Trophoblast cell (in vitro differentiated cells and primary cell): Measurements from ENCODE around the gene FHIT.

ENCODE experiments used
- DNase-seq, 2 donors: peaks; one replicate each; pipeline ENCODE4 v3.0.0-alpha.2; 2016
- H2AFZ ChIP-seq: 2 replicates; pipeline ENCODE4 v1.6.1; 2013; ENCODE audit warnings: low read length, moderate library complexity, mild to moderate bottlenecking; ENCODE audit not compliant: insufficient read depth, poor library complexity
- H2AK5ac ChIP-seq: 2 replicates; pipeline ENCODE4 v1.6.1; 2013; ENCODE audit warnings: mild to moderate bottlenecking, low read length
- H2BK120ac ChIP-seq: 2 replicates; pipeline ENCODE4 v1.6.1; 2013; ENCODE audit warnings: low read length, mild to moderate bottlenecking, moderate library complexity; ENCODE audit not compliant: insufficient read depth, poor library complexity
- H2BK12ac ChIP-seq: 2 replicates; pipeline ENCODE4 v1.6.1; 2013; ENCODE audit warnings: mild to moderate bottlenecking, low read length, moderate library complexity
- H2BK5ac ChIP-seq: 2 replicates; pipeline ENCODE4 v1.6.1; 2013; ENCODE audit warnings: low read length, low read depth, moderate library complexity, mild to moderate bottlenecking; ENCODE audit not compliant: poor library complexity
- H3K14ac ChIP-seq: 2 replicates; pipeline ENCODE4 v1.6.1; 2013; ENCODE audit warnings: mild to moderate bottlenecking, low read length
- H3K18ac ChIP-seq: 2 replicates; pipeline ENCODE4 v1.6.1; 2013; ENCODE audit warnings: mild to moderate bottlenecking, low read length
- H3K23ac ChIP-seq: 2 replicates; pipeline ENCODE4 v1.6.1; 2013; ENCODE audit warnings: low read length
- H3K27ac ChIP-seq: 2 replicates; pipeline ENCODE4 v1.5.1; 2013; ENCODE audit warnings: low read depth, mild to moderate bottlenecking, inconsistent platforms, low read length, moderate library complexity
- H3K27me3 ChIP-seq: 2 replicates; pipeline ENCODE4 v1.6.1; 2013; ENCODE audit warnings: inconsistent platforms, mild to moderate bottlenecking, low read length, moderate library complexity; ENCODE audit not compliant: insufficient read depth
- H3K36me3 ChIP-seq, 2 experiments: 1 replicate in 1 of 2; 2 replicates in 1 of 2; pipeline ENCODE4 v1.6.1; 2013; ENCODE audit warnings: low read length in 2 of 2, mild to moderate bottlenecking in 2 of 2, moderate library complexity in 1 of 2; ENCODE audit not compliant: insufficient read depth in 2 of 2, control insufficient read depth in 1 of 2
- H3K4ac ChIP-seq: 2 replicates; pipeline ENCODE4 v1.6.1; 2013; ENCODE audit warnings: low read depth, mild to moderate bottlenecking, low read length, moderate library complexity
- H3K4me1 ChIP-seq, 2 experiments: 1 replicate in 1 of 2; 2 replicates in 1 of 2; pipeline ENCODE4 v1.6.1; 2013; ENCODE audit warnings: low read length in 2 of 2, mild to moderate bottlenecking in 2 of 2, moderate library complexity in 1 of 2; ENCODE audit not compliant: insufficient read depth in 2 of 2, control insufficient read depth in 1 of 2
- H3K4me2 ChIP-seq: 2 replicates; pipeline ENCODE4 v1.6.1; 2013; ENCODE audit warnings: inconsistent platforms, mild to moderate bottlenecking, low read length, moderate library complexity
- H3K4me3 ChIP-seq: 2 replicates; pipeline ENCODE4 v1.5.1; 2013; ENCODE audit warnings: mild to moderate bottlenecking, low read depth, low read length, inconsistent platforms
- H3K79me1 ChIP-seq: one replicate; pipeline ENCODE4 v1.6.1; 2013; ENCODE audit warnings: low read length
- H3K79me2 ChIP-seq: 2 replicates; pipeline ENCODE4 v1.6.1; 2013; ENCODE audit warnings: low read length, mild to moderate bottlenecking; ENCODE audit not compliant: control insufficient read depth, insufficient read depth, poor library complexity
- H3K9ac ChIP-seq: 2 replicates; pipeline ENCODE4 v1.6.1; 2013; ENCODE audit warnings: mild to moderate bottlenecking, low read length
- H3K9me3 ChIP-seq: 2 replicates; pipeline ENCODE4 v1.6.1; 2013; ENCODE audit warnings: low read depth, mild to moderate bottlenecking, control low read depth, inconsistent platforms, low read length; ENCODE audit not compliant: insufficient read depth
- H4K12ac ChIP-seq: 2 replicates; pipeline ENCODE4 v1.6.1; 2013; ENCODE audit warnings: low read depth, mild to moderate bottlenecking, low read length, moderate library complexity
- H4K8ac ChIP-seq: 2 replicates; pipeline ENCODE4 v1.6.1; 2013; ENCODE audit warnings: low read depth, mild to moderate bottlenecking, low read length, moderate library complexity
- H4K91ac ChIP-seq: one replicate; pipeline ENCODE4 v1.6.1; 2013; ENCODE audit warnings: low read depth, mild to moderate bottlenecking, low read length, moderate library complexity
- WGBS: extraction: QIAGEN DNeasy Blood & Tissue Kit; methylation state at CpG from one replicate; pipeline ENCODE4 v1.1.7; 2013; ENCODE audit warnings: missing lambda C conversion rate; ENCODE audit not compliant: insufficient read length, insufficient coverage; ENCODE audit errors: extremely low coverage; 5-methylcytosine and 5-hydroxymethylcytosine counted together

The FHIT gene

GRCh38 chr3:61155701-61156292 lies 95.5 kb downstream of the FHIT start:
- H3K4ac ChIP-seq, result no peak overlapping the region
- H3K4me2 ChIP-seq, result no peak overlapping the region
- no peak overlapping the region for H4K91ac ChIP-seq
- no peaks in the 10 kb centered on the region for H3K79me1 ChIP-seq
- no peak overlapping the region for H3K9ac ChIP-seq
- H4K12ac ChIP-seq, result no peak overlapping the region
- no peaks in the 10 kb centered on the region for H3K79me2 ChIP-seq
- WGBS, result no CpG with 5 or more reads among the region's 3 CpGs
- no peak overlapping the region for H3K14ac ChIP-seq
- H3K4me1 ChIP-seq, result no peaks in the 10 kb centered on the region
- no peak overlapping the region for H2BK120ac ChIP-seq
- H2BK12ac ChIP-seq, result no peak overlapping the region
- no peak overlapping the region for H3K27ac ChIP-seq
- DNase-seq, result no peak
- H2AFZ ChIP-seq, result no peak overlapping the region
- no peak overlapping the region for H2BK5ac ChIP-seq
- H2AK5ac ChIP-seq, result no peak overlapping the region
- H3K18ac ChIP-seq, result no peak overlapping the region
- no peaks in the 10 kb centered on the region for H3K36me3 ChIP-seq
- H3K4me3 ChIP-seq, result no peak overlapping the region
- no peak overlapping the region for H3K23ac ChIP-seq
- H3K27me3 ChIP-seq, result no peaks in the 10 kb centered on the region
- no peak overlapping the region for H4K8ac ChIP-seq
- H3K9me3 ChIP-seq, result no peaks in the 10 kb centered on the region

GRCh38 chr3:61154457-61155198 lies 96.6 kb downstream of the FHIT start:
- no peak for DNase-seq
- Histone ChIP-seq H3K9ac (no peak overlapping the region), H3K14ac (no peak overlapping the region), H4K8ac (no peak overlapping the region), H3K79me1 (no peaks in the 10 kb centered on the region), H3K79me2 (no peaks in the 10 kb centered on the region), H2BK12ac (no peak overlapping the region), H2AFZ (no peak overlapping the region), H4K91ac (no peak overlapping the region), H3K18ac (no peak overlapping the region), H3K4ac (no peak overlapping the region), H3K9me3 (no peaks in the 10 kb centered on the region), H2BK5ac (no peak overlapping the region), H3K4me3 (no peak overlapping the region), H3K27me3 (no peaks in the 10 kb centered on the region), H3K27ac (no peak overlapping the region), H3K4me2 (no peak overlapping the region), H3K36me3 (no peaks in the 10 kb centered on the region), H3K4me1 (no peaks in the 10 kb centered on the region), H2AK5ac (no peak overlapping the region), H4K12ac (no peak overlapping the region), H3K23ac (no peak overlapping the region), H2BK120ac (no peak overlapping the region)
- no CpG with 5 or more reads among the region's 7 CpGs for WGBS

DNA sequence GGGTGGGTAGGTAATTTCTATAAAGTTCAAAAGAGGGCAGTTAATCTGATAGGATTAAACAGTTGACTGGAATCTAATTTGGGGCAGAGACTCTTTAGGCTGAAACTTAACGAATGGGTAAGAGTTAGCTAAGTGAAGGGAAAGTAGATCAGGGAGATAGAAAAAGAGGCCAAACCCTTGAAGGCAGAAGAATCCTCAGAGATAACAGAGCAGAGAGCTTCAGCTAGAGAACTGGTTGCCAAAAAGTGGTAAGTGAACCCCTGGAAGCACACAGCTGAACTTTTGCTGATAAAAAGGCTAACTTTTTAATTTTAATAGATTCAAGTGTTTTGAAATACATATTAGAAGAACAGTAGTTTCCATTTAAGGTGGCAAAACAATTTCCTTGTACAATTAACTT lies 99.2 kb downstream of the FHIT start:
- H4K12ac ChIP-seq, result no peak overlapping the region
- no peaks in the 10 kb centered on the region for H3K79me2 ChIP-seq
- H3K27me3 ChIP-seq, result no peaks in the 10 kb centered on the region
- H3K9ac ChIP-seq, result no peak overlapping the region
- no peak overlapping the region for H3K18ac ChIP-seq
- H3K23ac ChIP-seq, result no peak overlapping the region
- H2BK12ac ChIP-seq, result no peak overlapping the region
- no peaks in the 10 kb centered on the region for H3K4me1 ChIP-seq
- no CpG with 5 or more reads among the region's 1 CpG for WGBS
- no peak overlapping the region for H2BK120ac ChIP-seq
- no peak overlapping the region for H2AFZ ChIP-seq
- H4K91ac ChIP-seq, result no peak overlapping the region
- no peak for DNase-seq
- H3K36me3 ChIP-seq, result no peaks in the 10 kb centered on the region
- H4K8ac ChIP-seq, result no peak overlapping the region
- no peaks in the 10 kb centered on the region for H3K9me3 ChIP-seq
- no peaks in the 10 kb centered on the region for H3K79me1 ChIP-seq
- H2AK5ac ChIP-seq, result no peak overlapping the region
- no peak overlapping the region for H2BK5ac ChIP-seq
- no peak overlapping the region for H3K14ac ChIP-seq
- H3K4me3 ChIP-seq, result no peak overlapping the region
- H3K27ac ChIP-seq, result no peak overlapping the region
- no peak overlapping the region for H3K4me2 ChIP-seq
- no peak overlapping the region for H3K4ac ChIP-seq

- H4K8ac ChIP-seq, result no peak overlapping the region
- no peak overlapping the region for H3K9ac ChIP-seq
- H3K4ac ChIP-seq, result no peak overlapping the region
- no peak overlapping the region for H3K27ac ChIP-seq
- no peak overlapping the region for H3K18ac ChIP-seq
- H3K14ac ChIP-seq, result no peak overlapping the region
- H2BK12ac ChIP-seq, result no peak overlapping the region
- DNase-seq, result no peak
- no peak overlapping the region for H3K4me2 ChIP-seq
- H3K9me3 ChIP-seq, result no peaks in the 10 kb centered on the region
- H3K4me3 ChIP-seq, result no peak overlapping the region
- H3K27me3 ChIP-seq, result no peaks in the 10 kb centered on the region
- no peaks in the 10 kb centered on the region for H3K79me1 ChIP-seq
- H2BK120ac ChIP-seq, result no peak overlapping the region
- H3K23ac ChIP-seq, result no peak overlapping the region
- H3K79me2 ChIP-seq, result no peaks in the 10 kb centered on the region
- H2AK5ac ChIP-seq, result no peak overlapping the region
- no peak overlapping the region for H4K12ac ChIP-seq
- H2BK5ac ChIP-seq, result no peak overlapping the region
- H4K91ac ChIP-seq, result no peak overlapping the region
- no peaks in the 10 kb centered on the region for H3K4me1 ChIP-seq
- H3K36me3 ChIP-seq, result no peaks in the 10 kb centered on the region
- no peak overlapping the region for H2AFZ ChIP-seq
Observed at GRCh38 chr3:61149236-61149635, 102.0 kb downstream of the FHIT start.
